ENCODE measurements around the gene TMEM134. TPM values are rescaled to one million over a fixed set of nuclear protein-coding genes. Genes with fewer than 3 reads are reported as not detected.

TMEM134 gene
- total RNA-seq, 1 experiment from 2014 or later, result 36.0 TPM

GRCh38 chr11:67470337-67471002, 1.4 kb upstream of the TMEM134 start:
- BruUV-seq (replicated peaks), result no TSS peak
- no peak for DNase-seq (ENCODE audit: low spot score)
- TF ChIP-seq EZH2 (IDR thresholded peaks at IDR 0.05; ENCODE audit: borderline replicate concordance, low read depth, low read length, poor library complexity, severe bottlenecking) (no peak), CTCF (conservative IDR thresholded peaks at IDR 0.05; ENCODE audit: low read depth, low read length) (no peak)
- Histone ChIP-seq H3K4me1 (ENCODE audit: insufficient read depth, low read length, poor library complexity, severe bottlenecking) (peaks cover 1% of the 10 kb centered on the region), H3K9me3 (ENCODE audit: low read depth, low read length, poor library complexity, severe bottlenecking) (no peaks in the 10 kb centered on the region), H3K36me3 (ENCODE audit: insufficient read depth, low read length, poor library complexity, severe bottlenecking) (no peaks in the 10 kb centered on the region), H3K27ac (ENCODE audit: low read depth, low read length, poor library complexity, severe bottlenecking) (no peak overlapping the region), H3K27me3 (replicated peaks; ENCODE audit: insufficient read depth, low read depth, low read length, poor library complexity) (no peaks in the 10 kb centered on the region), H3K4me3 (ENCODE audit: low read depth, low read length, poor library complexity, severe bottlenecking) (no peak overlapping the region)
- CTCF ChIA-PET, result no interaction called here
- intact Hi-C loops (cut with micrococcal nuclease; ENCODE audit: unreplicated experiment), result no loop called here
- POLR2A ChIA-PET (ENCODE audit: low non-redundant PET), result no interaction called here

GRCh38 chr11:67469508-67469811, 409 bp upstream of the TMEM134 start:
- CTCF ChIA-PET, result interaction anchor here (0.7 kb wide), 1 partner anchor 1209 kb away, joined by 5 read pairs; no protein-coding TSS in a partner anchor

GRCh38 chr11:67468456-67468758, 644 bp downstream of the TMEM134 start:
- Histone ChIP-seq H3K4me3 (ENCODE audit: low read depth, low read length, poor library complexity, severe bottlenecking) (peak overlapping the region; percentile 84), H3K27ac (ENCODE audit: low read depth, low read length, poor library complexity, severe bottlenecking) (peak overlapping the region; percentile 84), H3K27me3 (replicated peaks; ENCODE audit: insufficient read depth, low read depth, low read length, poor library complexity) (no peaks in the 10 kb centered on the region), H3K9me3 (ENCODE audit: low read depth, low read length, poor library complexity, severe bottlenecking) (no peaks in the 10 kb centered on the region), H3K36me3 (ENCODE audit: insufficient read depth, low read length, poor library complexity, severe bottlenecking) (no peaks in the 10 kb centered on the region), H3K4me1 (ENCODE audit: insufficient read depth, low read length, poor library complexity, severe bottlenecking) (peaks cover 11% of the 10 kb centered on the region)
- CTCF ChIA-PET, result interaction anchor here (1.1 kb wide), 1 partner anchor 67 kb away, joined by 5 read pairs; the partner anchor contains the start of gene PPP1CA
- DNase-seq (ENCODE audit: low spot score), result no peak
- BruUV-seq (replicated peaks), result no TSS peak
- intact Hi-C loops (cut with micrococcal nuclease; ENCODE audit: unreplicated experiment), result no loop called here
- no peak for TF ChIP-seq EZH2 (IDR thresholded peaks at IDR 0.05; ENCODE audit: borderline replicate concordance, low read depth, low read length, poor library complexity, severe bottlenecking)
- TF ChIP-seq CTCF (conservative IDR thresholded peaks at IDR 0.05; ENCODE audit: low read depth, low read length), result no peak
- POLR2A ChIA-PET (ENCODE audit: low non-redundant PET), result no interaction called here

More at GRCh38 chr11:67469508-67469811, 409 bp upstream of the TMEM134 start:
- TF ChIP-seq EZH2 (IDR thresholded peaks at IDR 0.05; ENCODE audit: borderline replicate concordance, low read depth, low read length, poor library complexity, severe bottlenecking) (no peak), CTCF (conservative IDR thresholded peaks at IDR 0.05; ENCODE audit: low read depth, low read length) (no peak; the same call in 1 of the 2 replicates)
- POLR2A ChIA-PET (ENCODE audit: low non-redundant PET), result no interaction called here
- DNase-seq (ENCODE audit: low spot score), result no peak
- H3K9me3 ChIP-seq (ENCODE audit: low read depth, low read length, poor library complexity, severe bottlenecking), result no peaks in the 10 kb centered on the region
- no TSS peak for BruUV-seq (replicated peaks)
- no peaks in the 10 kb centered on the region for H3K27me3 ChIP-seq (replicated peaks; ENCODE audit: insufficient read depth, low read depth, low read length, poor library complexity)
- H3K4me1 ChIP-seq (ENCODE audit: insufficient read depth, low read length, poor library complexity, severe bottlenecking), result peaks cover 5% of the 10 kb centered on the region
- peak overlapping the region; percentile 84 for H3K4me3 ChIP-seq (ENCODE audit: low read depth, low read length, poor library complexity, severe bottlenecking)
- H3K36me3 ChIP-seq (ENCODE audit: insufficient read depth, low read length, poor library complexity, severe bottlenecking), result no peaks in the 10 kb centered on the region
- intact Hi-C loops (cut with micrococcal nuclease; ENCODE audit: unreplicated experiment), result no loop called here
- peak overlapping the region; percentile 59 for H3K27ac ChIP-seq (ENCODE audit: low read depth, low read length, poor library complexity, severe bottlenecking)

All from A673 (cell line).